HCEC 1CT (cell line): ENCODE data around the gene BRD4.

ENCODE experiments used
- DNase-seq: peaks from one replicate; pipeline ENCODE4 v3.0.0-alpha.2; 2017

The BRD4 gene

DNA sequence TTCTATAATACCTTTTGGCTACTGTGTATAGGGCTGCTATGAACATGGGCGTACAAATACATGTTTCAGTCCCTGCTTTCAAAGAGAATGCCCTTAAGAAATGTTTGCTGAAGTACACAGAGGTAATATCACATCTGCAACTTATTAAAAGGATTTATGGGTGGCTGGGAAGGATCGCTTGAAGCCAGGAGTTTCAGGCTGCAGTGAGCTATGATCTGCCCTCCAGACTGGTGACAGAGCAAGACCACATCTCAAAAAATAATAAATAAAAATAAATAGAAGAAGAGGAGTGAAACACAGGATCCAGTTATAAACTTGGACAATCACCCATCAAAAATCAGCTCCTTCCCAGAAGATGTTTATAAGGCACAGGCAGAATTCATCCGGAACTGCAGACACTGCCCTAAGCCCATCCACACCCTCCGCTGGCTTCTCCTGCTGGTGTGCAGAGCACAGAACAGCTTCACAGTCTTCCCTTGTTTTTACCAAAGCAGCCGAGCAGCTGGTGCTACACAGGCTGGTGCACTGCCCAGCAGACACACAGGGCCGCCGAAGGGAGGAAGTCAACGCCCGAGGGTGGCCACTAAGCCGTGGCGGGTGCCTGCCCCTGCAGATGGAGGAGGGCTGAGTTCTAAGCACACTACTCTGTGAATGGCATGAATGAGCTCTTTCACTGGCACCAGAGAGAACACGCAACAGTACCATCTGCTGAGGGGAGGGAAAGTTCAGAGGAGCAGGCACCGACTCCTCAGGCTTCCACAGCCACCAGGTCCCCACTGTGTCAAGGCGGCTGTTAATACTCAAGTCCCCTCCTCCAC, 44.0 kb downstream of the BRD4 start:
- no peak for DNase-seq

GRCh38 chr19:15287496-15287895, 44.8 kb downstream of the BRD4 start:
- DNase-seq, result no peak

- no peak for DNase-seq
Observed at GRCh38 chr19:15286688-15287365, 45.5 kb downstream of the BRD4 start.

DNA sequence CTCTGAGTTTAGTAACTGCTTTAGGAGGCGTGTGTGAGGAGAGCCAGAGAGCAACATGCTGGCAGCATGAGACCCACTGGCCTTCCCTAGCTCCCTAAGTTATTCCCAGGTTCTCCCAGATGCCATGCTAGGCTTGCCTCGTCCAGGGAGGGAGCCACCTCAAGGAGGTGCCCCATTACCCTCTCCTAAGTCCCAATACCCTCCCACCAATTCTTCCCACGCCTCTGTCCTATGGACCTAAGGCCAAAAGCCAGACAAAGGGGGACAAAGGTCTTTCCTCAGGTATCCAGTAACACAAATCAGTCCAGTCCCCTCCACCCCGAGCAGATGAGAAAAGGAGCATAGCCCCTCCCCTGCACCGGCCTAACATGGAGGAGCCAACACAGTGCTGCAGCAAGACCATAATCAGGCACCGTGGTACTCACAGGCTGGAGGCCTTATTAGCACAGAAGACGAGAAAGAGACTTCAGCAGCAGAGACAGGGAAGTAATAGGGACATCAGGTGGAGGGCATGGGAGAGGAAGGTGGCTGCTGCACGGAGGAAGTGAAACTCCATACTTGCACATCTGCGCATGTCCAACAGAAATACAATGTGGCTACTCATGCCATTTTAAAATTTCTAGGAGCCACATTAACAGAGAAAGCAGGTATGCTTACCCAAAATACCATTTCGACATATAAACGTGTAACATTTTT, 46.3 kb downstream of the BRD4 start:
- DNase-seq, result no peak

DNA sequence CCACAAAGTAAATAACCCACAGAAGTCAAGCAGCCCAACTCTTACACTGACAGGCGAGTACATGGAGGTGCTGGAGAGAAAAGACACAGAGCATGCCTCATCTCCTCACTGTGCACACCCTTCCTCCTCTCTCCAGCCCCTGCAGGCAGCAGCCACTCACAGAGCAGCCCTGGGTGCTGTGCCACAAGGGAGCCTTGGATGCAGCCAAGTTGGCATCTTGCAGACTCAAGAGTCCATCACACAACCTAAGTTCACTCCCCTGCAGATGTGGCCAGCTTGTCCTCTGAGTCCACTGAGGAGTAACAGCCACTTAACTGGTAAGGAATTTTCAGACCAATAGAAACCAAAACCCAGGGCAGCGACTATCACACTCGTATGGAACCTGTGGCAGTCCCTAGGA, 47.4 kb downstream of the BRD4 start:
- no peak for DNase-seq

DNA sequence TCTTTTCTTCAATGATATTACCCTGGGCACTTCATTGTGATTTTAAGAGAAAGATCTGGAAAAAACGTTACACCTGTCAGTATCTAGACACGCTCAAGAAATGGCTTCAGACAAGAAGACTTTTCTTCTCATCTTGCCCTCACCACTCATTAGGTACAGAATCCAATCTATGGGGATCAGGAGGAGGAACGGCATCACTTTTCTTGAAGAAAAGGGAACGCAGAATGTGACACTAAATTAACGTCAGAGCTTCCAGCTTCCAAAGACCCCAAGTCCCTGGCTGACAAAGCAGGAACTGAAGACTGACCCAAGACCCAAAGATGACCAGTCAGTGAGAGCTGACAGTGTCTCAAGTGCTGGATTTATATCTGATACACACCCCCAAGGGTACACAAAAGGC, 48.2 kb downstream of the BRD4 start:
- no peak for DNase-seq

DNA sequence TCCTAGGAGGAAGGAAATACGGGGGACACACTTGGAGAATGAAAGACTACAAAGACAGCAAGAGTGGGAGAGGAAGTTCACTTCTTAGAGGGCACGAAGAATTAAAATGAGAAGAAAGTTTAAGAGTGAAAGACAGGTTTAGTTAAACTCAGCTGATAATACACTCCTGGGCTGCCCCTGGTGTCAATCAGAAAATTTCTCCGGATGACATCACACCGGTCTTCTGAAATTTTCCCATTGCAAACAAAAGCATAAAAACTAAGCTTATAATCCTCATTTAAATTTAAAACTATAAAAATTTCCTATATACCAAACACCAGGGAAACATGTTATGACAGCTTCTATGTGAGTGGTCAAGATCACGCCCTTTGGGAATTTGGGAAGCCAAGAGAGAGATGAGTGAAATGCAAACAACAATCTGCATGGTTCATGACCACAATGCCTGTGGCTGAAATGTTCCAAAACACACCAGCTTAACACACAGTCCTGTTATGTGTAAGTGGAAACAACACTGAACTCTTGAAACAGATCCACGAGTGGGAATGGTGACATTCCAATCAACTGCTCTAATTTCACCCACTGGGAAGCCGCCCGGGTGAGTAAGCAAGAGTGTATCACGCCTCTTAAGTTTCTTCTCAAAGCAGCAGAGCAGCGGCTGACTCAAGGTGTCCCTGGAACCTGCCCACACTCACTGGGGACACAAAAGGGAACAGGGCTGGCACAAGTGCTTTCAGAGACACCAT, 49.0 kb downstream of the BRD4 start:
- DNase-seq, result peak; percentile 19

- no peak for DNase-seq
Observed at GRCh38 chr19:15282311-15282705, 50.0 kb downstream of the BRD4 start.

DNA sequence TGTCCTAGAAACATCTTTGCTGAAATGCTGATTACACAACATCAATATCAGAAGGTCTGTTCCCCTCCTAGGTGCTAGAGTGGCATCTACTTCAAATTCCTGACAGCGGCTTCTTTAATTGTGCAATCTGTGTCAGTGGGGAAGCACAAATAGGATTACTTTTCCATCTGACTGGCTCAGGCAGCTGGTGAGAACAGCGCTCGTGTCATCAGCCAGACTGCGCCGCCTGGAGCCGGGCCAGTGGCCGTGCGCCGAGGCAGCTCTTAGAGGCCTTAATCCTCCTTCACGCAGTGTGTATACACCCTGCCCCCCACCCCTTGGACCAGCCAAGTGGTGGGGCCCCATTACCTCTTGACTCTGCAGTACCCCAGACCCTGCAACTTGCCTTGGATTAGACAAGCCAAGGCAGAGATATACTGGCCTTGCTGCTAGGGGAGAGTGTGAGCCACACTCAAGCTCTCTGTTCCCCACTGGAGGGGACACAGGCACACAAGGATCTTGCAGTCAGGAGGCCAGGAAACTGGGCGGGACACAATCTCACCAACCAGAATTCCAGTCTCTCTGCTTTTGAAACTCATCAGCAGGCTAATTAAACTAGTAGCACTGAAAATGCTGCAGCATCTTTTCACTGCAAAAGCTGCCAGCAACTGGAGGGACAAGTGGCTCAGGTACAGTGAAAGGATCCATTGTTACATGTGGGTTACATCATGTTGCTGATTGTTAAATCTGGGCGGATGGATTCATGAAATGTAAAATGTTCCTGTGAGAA, 51.2 kb downstream of the BRD4 start:
- DNase-seq, result peak; percentile 84

GRCh38 chr19:15280048-15280725, 52.2 kb downstream of the BRD4 start:
- peak; percentile 8 for DNase-seq

DNA sequence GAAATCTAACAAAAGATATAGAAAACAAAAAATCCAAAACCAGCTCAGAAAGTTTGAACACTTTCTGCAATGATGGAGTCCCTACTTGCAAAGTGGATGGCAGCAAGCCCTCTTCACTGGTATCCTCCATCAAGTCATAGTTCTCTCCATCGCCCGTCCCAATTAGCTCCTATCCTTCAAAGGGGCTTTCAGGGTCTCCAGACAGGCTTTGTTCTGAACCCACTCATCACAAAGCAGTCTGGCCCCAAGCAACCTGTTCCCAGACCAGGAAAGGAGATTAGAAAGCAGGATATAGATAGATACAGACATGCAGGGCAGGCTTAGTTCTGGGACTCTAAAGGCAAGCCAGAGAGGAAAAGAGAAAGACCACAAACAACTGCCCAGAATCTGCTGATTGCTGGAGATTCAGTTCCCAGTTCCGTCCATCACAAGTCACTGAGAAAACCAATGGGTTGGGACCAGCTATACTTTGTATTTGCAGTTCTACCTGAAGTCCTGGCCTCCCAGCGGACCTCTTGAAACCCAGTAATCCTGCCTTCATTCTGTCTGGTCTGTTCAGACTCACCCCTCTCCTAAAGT, 52.9 kb downstream of the BRD4 start:
- DNase-seq, result no peak

DNA sequence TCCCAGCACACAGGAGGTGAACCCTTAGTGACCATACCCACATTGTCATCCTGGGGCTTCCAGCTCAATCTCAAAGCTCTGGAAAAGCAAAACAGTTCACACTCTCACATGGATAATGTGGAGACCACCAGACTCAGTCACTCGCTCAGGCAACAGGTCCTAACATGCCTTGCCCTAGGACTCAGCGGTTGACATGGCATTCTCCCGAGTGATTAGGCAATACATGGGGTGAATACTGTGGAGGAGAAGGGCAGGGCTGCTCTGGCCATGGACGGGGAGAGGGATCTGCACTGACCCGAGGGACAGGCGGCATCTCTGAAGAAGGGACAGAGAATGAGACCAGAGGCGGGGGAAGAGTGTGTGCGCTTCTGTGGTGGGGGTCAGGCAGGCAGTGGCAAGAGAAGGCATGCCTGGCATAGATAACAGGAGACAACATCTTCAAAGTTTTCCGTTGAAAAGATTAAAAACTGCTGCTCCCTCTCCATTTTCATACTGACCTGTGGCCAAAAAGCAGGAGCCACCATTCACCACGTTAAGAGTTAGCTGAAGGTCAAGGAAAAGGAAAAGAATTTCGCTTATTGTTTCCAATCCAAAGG, 55.6 kb downstream of the BRD4 start:
- DNase-seq, result no peak

DNA sequence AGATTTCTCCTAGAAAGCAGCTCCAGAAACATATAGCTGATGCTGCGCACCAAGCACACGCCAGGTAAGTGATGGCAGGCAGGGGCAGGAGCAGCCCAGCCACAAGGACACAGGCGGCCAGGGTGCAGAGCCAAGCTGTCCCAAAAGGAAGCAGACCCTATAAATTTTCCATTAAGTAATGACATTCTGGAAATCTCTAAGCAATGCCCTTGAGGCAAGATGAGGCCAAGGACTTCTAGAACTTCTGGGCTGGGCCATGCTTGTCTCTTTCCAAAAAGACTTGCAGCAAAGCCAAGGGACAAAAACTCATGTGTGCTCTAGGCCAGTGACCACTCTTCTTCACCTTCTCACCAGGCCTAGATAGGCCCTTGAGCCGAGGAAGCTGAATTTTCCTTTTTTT, 57.9 kb downstream of the BRD4 start:
- DNase-seq, result no peak

GRCh38 chr19:15269806-15270205, 62.5 kb downstream of the BRD4 start:
- no peak for DNase-seq

- no peak for DNase-seq
Observed at GRCh38 chr19:15268928-15269253, 63.4 kb downstream of the BRD4 start.

DNA sequence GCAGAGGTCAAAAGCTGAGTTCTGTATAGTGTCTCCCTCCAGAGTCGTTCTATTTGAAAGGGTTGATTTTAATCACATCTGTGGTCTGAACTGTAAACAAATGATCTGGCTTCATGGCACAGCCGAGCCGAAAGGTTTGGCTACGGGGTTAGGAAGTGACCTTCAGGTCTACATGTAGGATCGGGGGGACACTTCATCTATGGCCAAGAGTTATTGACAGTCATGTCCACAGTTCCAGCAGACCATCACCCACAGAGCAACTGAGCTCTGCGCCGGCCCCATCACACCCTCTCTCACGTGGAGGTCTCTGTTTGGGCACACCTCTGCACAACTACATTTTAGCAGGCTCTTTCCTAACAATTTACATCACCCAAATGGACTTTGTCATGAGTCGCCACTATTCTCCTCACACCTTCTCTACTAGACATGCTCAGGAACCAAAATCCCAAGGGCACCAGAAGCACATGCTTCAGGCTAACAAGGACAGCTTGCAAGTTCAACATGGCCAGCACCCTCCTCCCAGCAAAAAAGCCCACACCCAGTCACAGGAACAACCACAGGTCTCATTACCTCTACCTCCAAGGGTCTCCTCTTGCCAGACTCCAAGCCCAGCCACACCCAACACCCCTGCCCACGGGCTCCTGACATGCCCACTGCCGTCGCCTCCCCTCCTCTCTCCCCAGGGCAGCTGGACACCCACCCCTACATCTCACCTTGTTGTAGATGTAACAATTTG, 64.0 kb downstream of the BRD4 start:
- no peak for DNase-seq

GRCh38 chr19:15266683-15267082, 65.7 kb downstream of the BRD4 start:
- DNase-seq, result no peak

GRCh38 chr19:15265850-15266248, 66.5 kb downstream of the BRD4 start:
- peak; percentile 92 for DNase-seq

- DNase-seq, result no peak
Observed at GRCh38 chr19:15265214-15265849, 67.0 kb downstream of the BRD4 start.

- no peak for DNase-seq
Observed at GRCh38 chr19:15264933-15265206, 67.5 kb downstream of the BRD4 start.
